NCI-H446 treated with DMSO at 0.1 percent for 48 hours (cell line): ENCODE data around the gene GPR107.
"Not testable (repeated sequence)": the region's sequence is repeated elsewhere in the genome, so short reads cannot be mapped to it uniquely, and the experiment has no call there.

Experiments used
- DNase-seq: peaks from one replicate; lab custom pipeline; 2025; lab: John Stamatoyannopoulos, UW

GPR107 gene

GRCh38 chr9:130053504-130054324, at the start of gene GPR107:
Gene GPR107, plus strand, starts transcription at chr9:130053906. Its CDS starts 27 bp downstream, at chr9:130053933.
- DNase-seq = no peak

DNA sequence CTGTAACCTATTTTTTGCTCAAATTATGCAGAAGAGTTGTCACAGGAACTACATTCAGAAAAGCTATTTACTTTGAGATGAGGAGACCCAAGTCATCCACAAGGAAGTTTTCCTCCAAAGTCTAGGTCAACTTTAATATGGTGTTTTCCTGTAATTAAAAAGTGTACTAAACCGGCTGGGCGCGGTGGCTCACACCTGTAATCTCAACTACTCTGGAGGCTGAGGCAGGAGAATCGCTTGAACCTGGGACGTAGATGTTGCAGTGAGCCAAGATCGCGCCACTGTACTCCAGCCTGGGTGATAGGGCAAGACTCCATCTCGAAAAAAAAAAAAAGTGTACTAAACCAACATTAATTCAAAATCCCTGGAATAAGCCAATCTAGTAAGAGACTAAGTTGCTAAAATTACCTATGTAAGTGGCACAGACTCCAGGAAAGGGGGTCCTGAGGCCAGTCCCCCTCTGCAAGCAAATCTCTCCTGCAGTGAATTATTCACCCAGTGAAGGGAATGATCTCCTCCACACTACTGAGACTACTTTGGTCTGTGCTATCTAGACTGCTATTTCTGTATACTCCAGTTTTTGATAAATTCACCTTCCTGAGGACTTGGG, 49.7 kb upstream of the GPR107 start:
- no peak for DNase-seq

- not testable (repeated sequence) for DNase-seq
Observed at GRCh38 chr9:130006952-130007351, 46.8 kb upstream of the GPR107 start.

- DNase-seq = no peak
Observed at GRCh38 chr9:130008538-130008937, 45.2 kb upstream of the GPR107 start.

- not testable (repeated sequence) for DNase-seq
Observed at GRCh38 chr9:130009546-130009945, 44.2 kb upstream of the GPR107 start.

- no peak for DNase-seq
Observed at GRCh38 chr9:130010151-130010988, 43.3 kb upstream of the GPR107 start.

GRCh38 chr9:130013326-130013725, 40.4 kb upstream of the GPR107 start:
- no peak for DNase-seq

DNA sequence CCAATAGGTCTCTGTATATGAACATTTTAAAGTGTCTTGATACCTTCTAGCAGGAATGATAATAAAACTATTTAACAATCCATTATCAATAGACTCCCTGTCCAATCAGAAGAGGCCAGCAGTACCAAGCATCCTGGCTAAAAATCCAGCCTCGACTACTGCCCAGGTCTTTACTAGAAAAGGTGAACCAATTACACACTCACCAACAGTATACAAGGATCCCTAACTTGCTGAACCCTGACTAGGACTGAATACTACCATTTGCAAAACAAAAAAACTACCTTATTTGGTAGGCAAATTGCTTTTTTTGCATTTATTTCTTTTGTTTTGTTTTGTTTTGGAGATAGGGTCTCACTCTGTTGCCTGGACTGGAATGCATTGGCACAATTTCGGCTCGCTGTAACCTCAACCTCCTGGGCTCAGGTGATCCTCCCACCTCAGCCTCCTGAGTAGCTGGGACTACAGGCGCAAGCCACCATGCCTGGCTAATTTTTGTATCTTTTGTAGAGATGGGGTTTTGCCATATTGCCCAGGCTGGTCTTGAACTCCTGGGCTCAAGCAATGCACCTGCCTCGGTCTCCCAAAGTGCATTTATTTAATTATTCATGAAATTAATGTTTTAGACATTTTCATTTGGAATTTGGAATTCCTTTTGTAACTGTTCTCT, 38.2 kb upstream of the GPR107 start:
- DNase-seq = no peak

DNA sequence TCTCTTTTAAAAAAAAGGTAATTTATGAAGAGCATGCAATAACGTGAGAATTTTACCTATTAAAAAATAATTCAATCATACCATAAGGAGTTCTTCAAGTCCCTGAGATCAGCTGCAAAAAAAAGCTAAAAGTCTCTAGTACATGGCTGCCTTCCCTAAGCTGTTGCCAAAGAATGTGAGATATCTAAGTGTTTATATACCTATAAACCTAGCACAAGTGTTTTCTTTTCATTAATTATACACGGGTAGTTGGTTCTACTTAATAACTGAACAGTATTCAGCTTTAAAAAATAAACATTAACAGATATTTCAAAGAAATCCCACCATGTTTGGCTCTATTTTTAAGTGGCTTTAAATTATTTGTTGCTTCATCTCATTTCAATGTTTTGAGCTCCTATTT, 36.6 kb upstream of the GPR107 start:
- no peak for DNase-seq

DNA sequence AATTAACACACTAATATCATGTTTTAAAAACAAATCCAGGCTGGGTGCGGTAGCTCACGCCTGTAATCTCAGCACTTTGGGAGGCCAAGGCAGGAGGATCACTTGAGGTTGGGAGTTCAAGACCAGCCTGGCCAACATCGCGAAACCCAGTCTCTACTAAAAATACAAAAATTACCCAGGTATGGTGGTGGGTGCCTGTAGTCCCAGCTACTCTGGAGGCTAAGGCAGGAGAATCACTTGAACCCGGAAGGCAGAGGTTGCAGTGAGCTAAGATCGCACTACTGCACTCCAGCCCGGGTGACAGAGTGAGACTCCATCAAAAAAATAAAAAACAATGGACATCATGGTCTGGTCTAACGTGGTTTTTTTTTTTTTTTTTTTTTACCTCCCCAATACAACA, 36.2 kb upstream of the GPR107 start:
- not testable (repeated sequence) for DNase-seq

GRCh38 chr9:130018265-130018664, 35.4 kb upstream of the GPR107 start:
- DNase-seq = no peak

DNA sequence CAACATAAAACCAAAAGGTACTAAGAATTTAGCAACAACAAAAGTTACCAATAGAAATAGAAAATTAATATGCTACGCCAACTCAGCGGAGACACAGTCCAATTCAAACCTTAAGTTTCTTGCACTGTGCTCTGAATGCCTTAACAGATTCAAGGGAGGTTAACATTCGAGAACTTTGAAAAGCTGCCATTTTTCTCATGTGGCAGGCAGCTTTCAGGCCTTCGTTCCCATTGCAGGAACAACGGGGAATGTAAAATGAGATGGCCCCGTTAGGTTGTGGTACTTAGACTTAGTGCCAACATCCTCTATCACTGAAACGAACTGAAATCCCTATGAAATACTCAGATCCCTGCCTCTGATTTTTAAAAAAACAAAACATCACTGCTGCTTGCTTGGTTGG, 33.1 kb upstream of the GPR107 start:
- no peak for DNase-seq

- no peak for DNase-seq
Observed at GRCh38 chr9:130021123-130021522, 32.6 kb upstream of the GPR107 start.

DNA sequence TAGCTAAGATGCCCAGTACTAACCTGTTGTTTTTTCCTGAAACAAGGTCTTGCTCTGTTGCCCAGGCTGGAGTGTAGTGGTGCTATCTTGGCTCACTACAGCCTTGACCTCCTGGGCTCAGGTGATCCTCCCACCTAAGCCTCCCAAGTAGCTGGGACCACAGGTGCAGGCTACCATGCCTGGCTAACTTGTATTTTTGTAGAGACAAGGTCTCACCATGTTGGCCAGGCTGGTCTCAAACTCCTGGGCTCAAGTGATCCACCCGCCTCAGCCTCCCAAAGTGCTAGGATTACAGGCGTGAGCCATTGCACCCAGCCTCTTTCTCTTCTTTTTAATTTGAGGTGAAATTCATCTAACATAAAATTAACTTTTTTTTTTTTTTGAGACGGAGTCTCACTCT, 31.9 kb upstream of the GPR107 start:
- not testable (repeated sequence) for DNase-seq

- DNase-seq = no peak
Observed at GRCh38 chr9:130022566-130023143, 31.1 kb upstream of the GPR107 start.

- no peak for DNase-seq
Observed at GRCh38 chr9:130023144-130023787, 30.4 kb upstream of the GPR107 start.

DNA sequence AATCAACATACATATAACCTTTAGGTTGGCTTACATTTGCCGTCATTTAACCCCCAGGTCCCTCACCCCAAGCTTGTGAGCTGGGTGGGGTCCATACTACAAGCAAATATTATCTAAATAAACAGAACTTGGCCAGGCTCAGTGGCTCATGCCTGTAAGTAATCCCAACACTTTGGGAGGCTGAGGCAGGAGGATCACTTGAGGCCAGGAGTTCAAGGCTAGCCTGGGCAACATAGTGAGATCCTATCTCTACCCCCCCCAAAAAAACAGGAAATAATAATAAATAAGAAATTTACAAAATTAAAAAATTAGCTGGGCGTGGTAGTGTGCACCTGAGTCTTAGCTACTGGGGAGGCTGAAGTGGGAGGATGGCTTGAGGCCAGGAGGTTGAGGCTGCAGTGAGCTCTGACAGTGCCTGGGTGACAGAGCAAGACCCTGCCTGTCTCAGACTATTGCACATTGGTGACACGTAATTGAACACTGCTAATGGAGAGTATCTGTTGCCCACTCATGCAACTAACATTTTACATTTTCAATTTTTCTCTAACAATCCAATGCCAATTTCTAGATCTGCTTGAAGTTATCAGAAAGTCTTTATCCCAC, 29.6 kb upstream of the GPR107 start:
- DNase-seq = no peak

DNA sequence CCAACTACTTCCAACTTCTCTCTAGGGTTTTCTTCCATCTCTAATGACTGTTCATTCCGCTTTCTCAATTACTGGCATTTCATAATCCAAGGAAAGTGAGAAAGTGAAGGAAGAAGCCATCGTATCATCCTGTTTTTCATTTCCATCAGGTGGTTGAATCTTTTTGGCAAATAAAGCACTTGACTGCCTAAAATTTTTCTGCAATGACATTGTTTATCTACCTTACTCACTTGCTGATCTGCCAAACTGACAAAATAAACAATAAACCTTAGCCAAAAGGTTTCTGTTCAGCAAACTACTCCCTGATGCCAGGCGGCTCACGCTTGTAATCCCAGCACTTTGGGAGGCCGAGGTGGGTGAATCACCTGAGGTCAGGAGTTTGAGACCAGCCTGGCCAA, 29.1 kb upstream of the GPR107 start:
- no peak for DNase-seq

DNA sequence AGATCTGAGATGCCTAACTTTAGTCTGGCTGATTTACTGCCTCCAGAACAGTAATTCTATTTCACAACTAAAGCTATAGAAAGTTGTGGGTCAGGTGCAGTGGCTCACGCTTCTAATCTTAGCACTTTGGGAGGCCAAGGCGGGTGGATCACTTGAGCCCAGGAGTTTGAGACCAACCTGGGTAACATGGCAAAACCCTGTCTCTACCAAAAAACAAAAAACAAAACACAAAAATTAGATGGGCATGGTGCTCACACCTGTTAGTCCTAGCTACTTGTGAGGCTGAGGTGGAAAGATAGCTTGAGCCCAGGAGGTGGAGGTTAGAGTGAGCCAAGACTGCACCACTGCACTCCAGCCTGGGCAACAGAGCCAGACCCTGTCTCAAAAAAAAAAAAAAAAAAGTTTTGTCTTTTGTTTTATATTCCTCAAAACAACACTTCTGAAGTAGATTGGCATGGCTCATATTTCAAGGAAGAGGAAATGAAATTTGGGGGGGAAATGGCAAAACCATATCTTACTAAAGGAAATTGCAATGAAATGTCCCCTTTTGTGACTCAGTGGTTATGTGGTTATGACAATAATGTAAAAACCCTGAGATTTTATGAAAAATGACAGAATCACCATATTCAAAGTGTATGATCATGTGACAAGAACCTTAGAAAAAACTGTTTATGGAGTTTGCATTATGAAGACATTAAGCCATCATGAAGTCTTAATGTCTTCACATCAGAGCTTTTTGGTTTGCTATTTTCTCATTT, 26.9 kb upstream of the GPR107 start:
- no peak for DNase-seq
